ENCODE data around the gene PTPRN2. TPM values are rescaled to one million over a fixed set of nuclear protein-coding genes. Genes with fewer than 3 reads are reported as not detected.

Gene PTPRN2
- total and polyA plus RNA-seq, 2 of the 8 experiments (the other 6 are each of a cell fraction or from before 2014, with no cell fraction given), result 2.6 to 4.5 TPM

GRCh38 chr7:157623556-157623955 is 964.1 kb downstream of the PTPRN2 start (continued):
- TF ChIP-seq CHD7 (IDR thresholded peaks at IDR 0.05; ENCODE audit: insufficient replicate concordance, low read length) (no peak), TAF7 (optimal IDR thresholded peaks at IDR 0.05; ENCODE audit: borderline replicate concordance, low read depth, low read length) (no peak), SP2 (IDR thresholded peaks at IDR 0.05; ENCODE audit: low read length) (no peak), BCL11A (IDR thresholded peaks at IDR 0.05; ENCODE audit: low read depth in 2 of 2, low read length in 2 of 2) (no peak), MAX (IDR thresholded peaks at IDR 0.05) (no peak), BACH1 (IDR thresholded peaks at IDR 0.05; ENCODE audit: low read length) (no peak), TEAD4 (IDR thresholded peaks at IDR 0.05; ENCODE audit: low read depth, low read length) (no peak), ZNF274 (IDR thresholded peaks at IDR 0.05; ENCODE audit: borderline replicate concordance, extremely low read depth, low read length) (no peak), SP4 (IDR thresholded peaks at IDR 0.05; ENCODE audit: low read length) (no peak)

Data from H1 (cell line).